OCI-LY3 (cell line): ENCODE measurements around the gene PYM1.

Experiments used
- EZH2phosphoT487 ChIP-seq: fragments of 200-600 bp; shearing (Covaris generic); IDR thresholded peaks from 2 replicates; pipeline ENCODE4 v1.6.1; 2018; ENCODE audit warnings: antibody characterized with exemption, mixed run types, low read depth
- TF ChIP-seq, protein P1 (sequence below): fragments of 200-600, 300-600 bp; sonication (generic); IDR thresholded peaks from 2 replicates; pipeline ENCODE4 v1.5.1; 2014; ENCODE audit warnings: antibody characterized with exemption, low read length, low read depth

DNA sequence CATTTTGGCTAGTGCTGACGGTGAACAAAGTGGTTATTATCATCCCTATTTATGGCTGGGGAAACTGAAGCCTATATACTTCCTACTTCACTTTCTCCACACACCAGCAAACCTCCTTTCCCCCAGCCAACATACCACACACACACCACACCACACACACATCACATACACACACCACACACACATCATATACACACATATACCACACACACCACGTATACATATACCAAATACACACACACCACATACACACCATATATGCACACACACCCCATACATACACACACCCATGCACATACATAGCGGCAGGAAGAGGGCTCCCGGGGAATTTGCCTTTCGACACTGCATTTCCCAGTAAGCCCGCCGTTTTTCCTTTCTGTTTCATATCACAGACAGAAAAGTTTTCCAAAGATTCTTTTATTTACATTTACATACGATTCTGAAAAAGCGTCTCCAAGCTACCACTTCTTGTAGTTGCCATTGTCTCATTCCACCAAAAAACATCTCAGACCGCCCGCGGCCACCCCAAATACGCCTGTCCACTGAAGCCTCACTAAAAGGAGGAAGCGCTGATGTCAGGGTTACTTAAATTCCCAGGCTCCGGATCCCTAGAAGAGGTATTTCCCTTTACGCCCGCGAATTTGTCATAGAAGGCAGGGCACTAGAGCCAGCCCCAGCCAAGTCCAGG is 45.4 kb upstream of the PYM1 start:
- TF ChIP-seq, protein P1, sequence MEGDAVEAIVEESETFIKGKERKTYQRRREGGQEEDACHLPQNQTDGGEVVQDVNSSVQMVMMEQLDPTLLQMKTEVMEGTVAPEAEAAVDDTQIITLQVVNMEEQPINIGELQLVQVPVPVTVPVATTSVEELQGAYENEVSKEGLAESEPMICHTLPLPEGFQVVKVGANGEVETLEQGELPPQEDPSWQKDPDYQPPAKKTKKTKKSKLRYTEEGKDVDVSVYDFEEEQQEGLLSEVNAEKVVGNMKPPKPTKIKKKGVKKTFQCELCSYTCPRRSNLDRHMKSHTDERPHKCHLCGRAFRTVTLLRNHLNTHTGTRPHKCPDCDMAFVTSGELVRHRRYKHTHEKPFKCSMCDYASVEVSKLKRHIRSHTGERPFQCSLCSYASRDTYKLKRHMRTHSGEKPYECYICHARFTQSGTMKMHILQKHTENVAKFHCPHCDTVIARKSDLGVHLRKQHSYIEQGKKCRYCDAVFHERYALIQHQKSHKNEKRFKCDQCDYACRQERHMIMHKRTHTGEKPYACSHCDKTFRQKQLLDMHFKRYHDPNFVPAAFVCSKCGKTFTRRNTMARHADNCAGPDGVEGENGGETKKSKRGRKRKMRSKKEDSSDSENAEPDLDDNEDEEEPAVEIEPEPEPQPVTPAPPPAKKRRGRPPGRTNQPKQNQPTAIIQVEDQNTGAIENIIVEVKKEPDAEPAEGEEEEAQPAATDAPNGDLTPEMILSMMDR: no peak
- no peak for TF ChIP-seq EZH2phosphoT487
